ENCODE results near the gene GAPDHS.

GAPDHS gene

GRCh38 chr19:35511337-35511736 is 21.9 kb upstream of the GAPDHS start:
- DNase-seq = no peak

- no peak for DNase-seq
Measured at GRCh38 chr19:35512831-35513627, 20.2 kb upstream of the GAPDHS start.

GRCh38 chr19:35513628-35514281 is 19.5 kb upstream of the GAPDHS start, which contains the start of gene DMKN:
TSS of gene DMKN (minus strand) at chr19:35513649. CDS start at chr19:35513475, 174 bp downstream.
- DNase-seq = no peak

- no peak for DNase-seq
Measured at GRCh38 chr19:35514282-35514809, 18.9 kb upstream of the GAPDHS start.

GRCh38 chr19:35516310-35516709 is 16.9 kb upstream of the GAPDHS start:
- DNase-seq = no peak

GRCh38 chr19:35517342-35517741 is 15.9 kb upstream of the GAPDHS start:
- DNase-seq = no peak

GRCh38 chr19:35518313-35518712 is 14.9 kb upstream of the GAPDHS start:
- DNase-seq = no peak

- no peak for DNase-seq
Measured at GRCh38 chr19:35519291-35519690, 14.0 kb upstream of the GAPDHS start.

- no peak for DNase-seq
Measured at GRCh38 chr19:35521124-35521743, 12.0 kb upstream of the GAPDHS start.

- DNase-seq = no peak
Measured at GRCh38 chr19:35522745-35523327, 10.4 kb upstream of the GAPDHS start.

- DNase-seq = no peak
Measured at GRCh38 chr19:35524181-35524837, 8.9 kb upstream of the GAPDHS start.

- no peak for DNase-seq
Measured at GRCh38 chr19:35525873-35526272, 7.4 kb upstream of the GAPDHS start.

- DNase-seq = no peak
Measured at GRCh38 chr19:35528218-35529038, 4.8 kb upstream of the GAPDHS start, which contains the start of gene SBSN. TSS of gene SBSN (minus strand) at chr19:35528311. CDS start at chr19:35528281, 30 bp downstream.

GRCh38 chr19:35529241-35530218 is 3.7 kb upstream of the GAPDHS start:
- DNase-seq = no peak

GRCh38 chr19:35531291-35531690 is 2.0 kb upstream of the GAPDHS start:
- no peak for DNase-seq

GRCh38 chr19:35533822-35534392 is 651 bp downstream of the GAPDHS start:
- peak; percentile 76 for DNase-seq

- DNase-seq = no peak
Measured at GRCh38 chr19:35534803-35535480, 1.7 kb downstream of the GAPDHS start.

- DNase-seq = no peak
Measured at GRCh38 chr19:35539314-35539713, 6.1 kb downstream of the GAPDHS start.

- no peak for DNase-seq
Measured at GRCh38 chr19:35539850-35540249, 6.6 kb downstream of the GAPDHS start.

All from activated CD8-positive, alpha-beta memory T cell treated with anti-CD3 and anti-CD28 coated beads for 24 hours (primary cell).